ENCODE data around the gene MAP3K5.
A peak's percentile ranks its signal among the peaks of the same experiment; 100 is the strongest.
"Not testable (repeated sequence)": the region's sequence is repeated elsewhere in the genome, so short reads cannot be mapped to it uniquely, and the experiment has no call there.

The MAP3K5 gene

GRCh38 chr6:136769124-136769523, 23.2 kb downstream of the MAP3K5 start:
- no peak overlapping the region for H3K4me3 ChIP-seq (ENCODE audit: low read length)
- no peak overlapping the region for H3K9ac ChIP-seq (ENCODE audit: low read length)
- DNase-seq (ENCODE audit: low read depth): no peak
- H3K27me3 ChIP-seq (replicated peaks; ENCODE audit: control insufficient read depth, insufficient read depth, low read length): no peaks in the 10 kb centered on the region
- no peaks in the 10 kb centered on the region for H3K36me3 ChIP-seq (ENCODE audit: control insufficient read depth, insufficient read depth, low read length, severe bottlenecking)
- no peaks in the 10 kb centered on the region for H3K9me3 ChIP-seq (ENCODE audit: control insufficient read depth, low read length)
- H3K4me1 ChIP-seq (ENCODE audit: control insufficient read depth, insufficient read depth, low read length): peaks cover 21% of the 10 kb centered on the region

GRCh38 chr6:136767570-136768309, 24.5 kb downstream of the MAP3K5 start:
- no peaks in the 10 kb centered on the region for H3K27me3 ChIP-seq (replicated peaks; ENCODE audit: control insufficient read depth, insufficient read depth, low read length)
- no peaks in the 10 kb centered on the region for H3K9me3 ChIP-seq (ENCODE audit: control insufficient read depth, low read length)
- no peaks in the 10 kb centered on the region for H3K36me3 ChIP-seq (ENCODE audit: control insufficient read depth, insufficient read depth, low read length, severe bottlenecking)
- H3K4me1 ChIP-seq (ENCODE audit: control insufficient read depth, insufficient read depth, low read length): peaks cover 19% of the 10 kb centered on the region
- no peak overlapping the region for H3K4me3 ChIP-seq (ENCODE audit: low read length)
- no peak overlapping the region for H3K9ac ChIP-seq (ENCODE audit: low read length)
- peak; percentile 44 for DNase-seq (ENCODE audit: low read depth)

DNA sequence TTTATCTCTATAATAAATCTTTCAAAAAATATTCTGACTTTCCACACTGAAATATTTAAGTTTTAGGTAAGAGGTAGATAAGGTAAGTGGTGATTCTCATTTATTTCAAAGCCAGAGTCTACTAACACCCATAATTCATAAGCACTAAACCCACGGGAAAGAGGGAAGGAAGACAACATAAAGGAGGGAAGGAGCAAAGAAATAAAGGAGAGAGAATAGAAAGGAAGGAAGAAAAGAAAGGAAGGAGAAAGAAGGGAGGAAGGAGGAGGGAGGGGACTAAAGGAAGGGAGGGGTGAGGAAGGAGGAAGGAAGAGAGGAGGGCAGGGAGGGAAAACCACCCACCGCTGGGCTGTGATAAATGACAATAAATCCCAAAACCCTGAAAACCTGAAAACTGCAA, 25.2 kb downstream of the MAP3K5 start:
- H3K9me3 ChIP-seq (ENCODE audit: control insufficient read depth, low read length): no peaks in the 10 kb centered on the region
- peaks cover 20% of the 10 kb centered on the region for H3K4me1 ChIP-seq (ENCODE audit: control insufficient read depth, insufficient read depth, low read length)
- H3K27me3 ChIP-seq (replicated peaks; ENCODE audit: control insufficient read depth, insufficient read depth, low read length): no peaks in the 10 kb centered on the region
- no peaks in the 10 kb centered on the region for H3K36me3 ChIP-seq (ENCODE audit: control insufficient read depth, insufficient read depth, low read length, severe bottlenecking)
- no peak for DNase-seq (ENCODE audit: low read depth)
- H3K9ac ChIP-seq (ENCODE audit: low read length): no peak overlapping the region
- no peak overlapping the region for H3K4me3 ChIP-seq (ENCODE audit: low read length)

GRCh38 chr6:136766274-136766673, 26.0 kb downstream of the MAP3K5 start:
- H3K9me3 ChIP-seq (ENCODE audit: control insufficient read depth, low read length): no peaks in the 10 kb centered on the region
- H3K9ac ChIP-seq (ENCODE audit: low read length): no peak overlapping the region
- no peaks in the 10 kb centered on the region for H3K36me3 ChIP-seq (ENCODE audit: control insufficient read depth, insufficient read depth, low read length, severe bottlenecking)
- H3K4me1 ChIP-seq (ENCODE audit: control insufficient read depth, insufficient read depth, low read length): peaks cover 28% of the 10 kb centered on the region
- DNase-seq (ENCODE audit: low read depth): no peak
- no peak overlapping the region for H3K4me3 ChIP-seq (ENCODE audit: low read length)
- no peaks in the 10 kb centered on the region for H3K27me3 ChIP-seq (replicated peaks; ENCODE audit: control insufficient read depth, insufficient read depth, low read length)

DNA sequence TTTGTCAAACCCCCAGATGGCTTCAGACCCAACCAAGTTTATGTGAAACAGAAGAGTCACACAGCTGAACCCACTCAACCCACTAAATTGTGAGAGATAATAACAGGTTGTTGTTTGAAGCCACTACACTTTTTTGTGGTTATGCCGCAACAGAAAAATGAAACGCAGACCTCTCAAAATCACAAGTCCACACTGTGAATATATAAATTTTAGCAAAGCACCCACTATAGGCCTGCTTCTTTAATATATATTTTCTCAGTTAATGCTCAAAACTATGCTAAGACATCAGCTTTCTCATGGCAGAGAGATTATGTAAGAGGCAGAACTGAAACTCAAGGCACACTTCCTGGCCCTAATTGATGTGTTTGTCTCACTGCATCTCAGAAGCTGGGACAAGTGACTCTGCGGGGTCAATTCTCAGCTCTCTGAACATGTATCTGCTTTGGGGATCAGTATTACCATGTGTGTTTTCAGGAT, 27.7 kb downstream of the MAP3K5 start:
- H3K36me3 ChIP-seq (ENCODE audit: control insufficient read depth, insufficient read depth, low read length, severe bottlenecking): no peaks in the 10 kb centered on the region
- H3K9me3 ChIP-seq (ENCODE audit: control insufficient read depth, low read length): no peaks in the 10 kb centered on the region
- no peaks in the 10 kb centered on the region for H3K27me3 ChIP-seq (replicated peaks; ENCODE audit: control insufficient read depth, insufficient read depth, low read length)
- H3K9ac ChIP-seq (ENCODE audit: low read length): no peak overlapping the region
- H3K4me1 ChIP-seq (ENCODE audit: control insufficient read depth, insufficient read depth, low read length): peaks cover 33% of the 10 kb centered on the region
- no peak overlapping the region for H3K4me3 ChIP-seq (ENCODE audit: low read length)
- DNase-seq (ENCODE audit: low read depth): no peak

DNA sequence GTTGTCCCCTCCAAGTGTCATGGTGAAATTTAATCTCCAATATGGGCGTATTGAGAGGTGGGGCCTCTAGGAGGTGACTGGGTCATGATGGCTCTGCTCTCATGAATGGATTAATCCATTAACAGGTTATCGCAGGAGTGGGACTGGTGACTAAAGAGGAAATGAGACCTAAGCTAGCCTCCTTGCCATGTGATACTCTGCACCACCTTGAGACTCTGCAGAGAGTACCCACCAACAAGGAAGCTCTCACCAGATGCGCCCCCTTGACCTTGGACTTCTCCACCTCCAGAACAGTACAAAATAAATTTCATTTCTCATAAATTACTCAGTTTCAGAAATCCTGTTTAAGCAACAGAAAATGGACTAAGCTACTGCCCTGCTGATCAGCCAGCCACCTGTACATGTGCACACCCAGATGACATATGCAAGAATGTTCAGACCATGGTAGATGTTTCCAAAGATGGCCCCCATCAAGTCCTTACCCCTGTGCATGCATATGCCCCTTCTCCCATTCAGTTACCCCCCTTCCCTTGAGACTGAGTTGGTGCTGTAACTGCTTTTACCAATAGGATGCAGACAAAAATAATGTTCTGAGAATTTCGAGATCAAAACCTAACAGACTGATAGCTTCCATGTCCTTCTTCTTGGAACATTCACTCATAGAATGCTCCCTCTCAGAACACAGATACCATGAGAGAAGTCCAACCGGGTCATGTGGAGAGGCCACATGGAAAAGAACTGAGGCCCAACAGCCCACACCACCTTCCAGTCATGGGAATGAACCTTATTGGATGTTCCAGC, 28.4 kb downstream of the MAP3K5 start:
- Histone ChIP-seq H3K4me1 (ENCODE audit: control insufficient read depth, insufficient read depth, low read length) (peaks cover 33% of the 10 kb centered on the region), H3K9ac (ENCODE audit: low read length) (no peak overlapping the region), H3K36me3 (ENCODE audit: control insufficient read depth, insufficient read depth, low read length, severe bottlenecking) (no peaks in the 10 kb centered on the region), H3K9me3 (ENCODE audit: control insufficient read depth, low read length) (no peaks in the 10 kb centered on the region), H3K27me3 (replicated peaks; ENCODE audit: control insufficient read depth, insufficient read depth, low read length) (no peaks in the 10 kb centered on the region), H3K4me3 (ENCODE audit: low read length) (no peak overlapping the region)
- no peak for DNase-seq (ENCODE audit: low read depth)

DNA sequence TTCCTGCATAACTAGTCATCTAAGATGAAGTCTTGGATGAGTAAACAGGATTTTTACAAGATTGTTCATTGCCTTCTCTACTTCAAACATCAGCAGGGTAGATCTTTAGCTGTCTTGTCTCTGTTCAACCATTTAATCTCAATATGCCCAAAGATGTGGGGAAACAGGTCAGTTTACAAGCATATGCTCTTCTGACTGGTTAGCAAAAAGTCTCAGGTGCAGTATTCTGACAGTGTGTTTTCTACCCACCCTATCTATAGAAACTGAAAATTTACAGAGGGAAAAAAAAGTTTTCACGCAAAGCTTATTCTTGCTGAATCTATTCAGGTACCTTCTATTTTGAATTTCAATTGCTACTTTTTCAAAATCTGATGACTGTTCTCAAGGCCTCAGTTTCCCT, 29.0 kb downstream of the MAP3K5 start:
- Histone ChIP-seq H3K4me1 (ENCODE audit: control insufficient read depth, insufficient read depth, low read length) (peaks cover 33% of the 10 kb centered on the region), H3K9me3 (ENCODE audit: control insufficient read depth, low read length) (no peaks in the 10 kb centered on the region), H3K4me3 (ENCODE audit: low read length) (no peak overlapping the region), H3K36me3 (ENCODE audit: control insufficient read depth, insufficient read depth, low read length, severe bottlenecking) (no peaks in the 10 kb centered on the region), H3K9ac (ENCODE audit: low read length) (no peak overlapping the region), H3K27me3 (replicated peaks; ENCODE audit: control insufficient read depth, insufficient read depth, low read length) (no peaks in the 10 kb centered on the region)
- DNase-seq (ENCODE audit: low read depth): no peak

DNA sequence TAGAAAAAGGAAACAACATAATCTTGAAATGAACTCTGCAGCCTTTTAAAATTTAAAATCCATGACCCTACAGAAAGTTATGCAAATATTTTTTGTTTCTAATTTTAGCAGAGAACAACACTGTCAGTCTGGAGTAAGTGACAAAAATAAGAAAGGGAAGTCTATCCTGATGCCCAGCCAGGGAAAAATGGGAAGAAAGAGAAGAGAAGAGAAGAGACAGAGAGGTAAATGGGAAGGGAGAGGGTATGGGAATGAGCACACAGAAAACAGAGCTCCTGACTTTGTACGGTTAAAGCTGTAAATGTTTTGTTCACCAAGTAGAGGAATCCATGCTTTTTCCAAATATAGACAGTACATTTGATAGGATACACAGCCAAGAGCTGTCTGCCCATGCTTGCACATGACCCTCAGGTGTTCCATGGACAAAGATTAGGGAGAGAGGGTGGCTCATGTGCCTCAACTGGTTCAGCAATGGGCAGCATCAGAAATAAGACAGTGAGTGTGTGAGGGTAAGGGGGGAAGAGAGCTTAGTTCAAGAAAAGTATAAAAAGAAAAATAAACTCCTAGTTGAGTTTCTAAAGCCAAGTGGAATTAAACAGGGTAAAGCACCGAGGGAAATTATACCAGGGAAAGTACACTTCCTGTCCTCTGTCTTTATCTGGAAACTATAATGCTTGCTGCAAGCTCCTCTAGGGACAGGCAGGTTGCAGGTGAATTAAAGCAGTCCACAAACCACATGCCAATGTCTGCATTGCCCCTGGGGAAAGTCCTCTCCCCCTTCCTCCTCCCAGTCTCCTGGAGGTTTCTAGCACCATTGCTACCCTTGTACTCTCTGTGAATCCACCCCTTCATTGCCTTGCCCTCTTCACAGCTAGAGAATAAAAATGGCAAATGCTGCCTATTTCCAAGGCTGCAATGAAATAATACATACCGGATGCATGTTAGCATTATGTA, 30.0 kb downstream of the MAP3K5 start:
- no peak for DNase-seq (ENCODE audit: low read depth)
- Histone ChIP-seq H3K4me3 (ENCODE audit: low read length) (peak overlapping the region; percentile 36), H3K9me3 (ENCODE audit: control insufficient read depth, low read length) (no peaks in the 10 kb centered on the region), H3K4me1 (ENCODE audit: control insufficient read depth, insufficient read depth, low read length) (peaks cover 27% of the 10 kb centered on the region), H3K36me3 (ENCODE audit: control insufficient read depth, insufficient read depth, low read length, severe bottlenecking) (no peaks in the 10 kb centered on the region), H3K27me3 (replicated peaks; ENCODE audit: control insufficient read depth, insufficient read depth, low read length) (no peaks in the 10 kb centered on the region), H3K9ac (ENCODE audit: low read length) (peak overlapping the region; percentile 24)

- Histone ChIP-seq H3K4me3 (ENCODE audit: low read length) (peak overlapping the region; percentile 36), H3K36me3 (ENCODE audit: control insufficient read depth, insufficient read depth, low read length, severe bottlenecking) (no peaks in the 10 kb centered on the region), H3K4me1 (ENCODE audit: control insufficient read depth, insufficient read depth, low read length) (peaks cover 30% of the 10 kb centered on the region), H3K9me3 (ENCODE audit: control insufficient read depth, low read length) (no peaks in the 10 kb centered on the region), H3K27me3 (replicated peaks; ENCODE audit: control insufficient read depth, insufficient read depth, low read length) (no peaks in the 10 kb centered on the region), H3K9ac (ENCODE audit: low read length) (peak overlapping the region; percentile 24)
- peak; percentile 33 for DNase-seq (ENCODE audit: low read depth)
These were observed 30.9 kb downstream of the MAP3K5 start for GRCh38 chr6:136761227-136761922.

DNA sequence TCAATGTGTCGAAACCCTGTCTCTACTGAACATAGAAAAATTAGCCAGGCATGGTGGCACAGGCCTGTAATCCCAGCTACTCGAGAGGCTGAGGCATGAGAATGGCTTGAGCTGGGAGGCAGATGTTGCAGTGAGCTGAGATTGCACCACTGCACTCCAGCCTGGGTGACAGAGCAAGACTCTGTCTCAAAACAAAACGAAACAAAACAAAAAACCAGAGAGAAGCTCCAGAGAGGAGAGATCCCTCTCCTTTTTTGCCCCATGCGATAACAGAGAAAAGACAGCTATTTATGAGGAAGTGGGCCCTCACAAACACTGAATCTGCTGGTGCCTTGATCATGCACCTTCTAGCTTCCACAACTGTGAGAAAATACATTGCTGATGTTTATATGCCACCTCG, 31.5 kb downstream of the MAP3K5 start:
- H3K36me3 ChIP-seq (ENCODE audit: control insufficient read depth, insufficient read depth, low read length, severe bottlenecking); H3K9me3 ChIP-seq (ENCODE audit: control insufficient read depth, low read length); H3K27me3 ChIP-seq (replicated peaks; ENCODE audit: control insufficient read depth, insufficient read depth, low read length); H3K9ac ChIP-seq (ENCODE audit: low read length): not testable (repeated sequence)
- H3K4me3 ChIP-seq (ENCODE audit: low read length): peak overlapping the region; percentile 36
- peaks cover 25% of the 10 kb centered on the region for H3K4me1 ChIP-seq (ENCODE audit: control insufficient read depth, insufficient read depth, low read length)
- DNase-seq (ENCODE audit: low read depth): peak; percentile 43

All from adipocyte (in vitro differentiated cells).